GM12891 (cell line): ENCODE data around the gene BHLHA15.

Experiments used
- POLR2A ChIP-seq: IDR thresholded peaks from 2 replicates; pipeline ENCODE4 v1.6.1; 2011; ENCODE audit warnings: low read depth, low read length, control low read depth
- POLR2AphosphoS5 ChIP-seq: IDR thresholded peaks from 2 replicates; pipeline ENCODE4 v1.6.1; 2011; ENCODE audit warnings: low read depth, low read length, control low read depth

DNA sequence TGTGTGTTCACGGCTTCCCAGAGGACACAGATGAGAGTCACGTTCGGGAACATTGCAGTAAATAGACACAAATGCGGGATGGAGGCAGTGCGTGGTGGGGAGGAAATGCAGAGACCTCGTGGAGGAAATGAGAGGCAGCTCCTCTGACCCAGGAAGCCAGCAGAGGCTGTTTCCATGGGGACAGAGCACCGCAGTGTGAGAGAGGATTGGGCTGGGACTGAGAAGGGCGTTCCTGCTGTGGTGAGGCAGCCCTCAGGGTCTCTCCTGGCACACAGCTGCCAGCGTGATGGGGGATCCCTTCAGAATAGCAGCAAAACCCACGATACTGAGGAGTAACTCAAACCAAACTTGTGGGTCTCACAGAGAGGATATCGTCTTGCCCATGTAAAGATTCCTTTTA is 21.7 kb upstream of the BHLHA15 start:
- TF ChIP-seq POLR2A (no peak), POLR2AphosphoS5 (no peak)
